HEK293T (cell line): ENCODE results near the gene CCDC69.

ENCODE experiments used
- CTCF ChIA-PET: fragments of 350-600 bp; formaldehyde crosslinking; extraction: SDS; loops from one replicate; lab custom pipeline; 2021; ENCODE audit warnings: antibody characterized with exemption, inconsistent platforms; lab: Yijun Ruan, JAX
- POLR2A ChIA-PET: fragments of 350-600 bp; formaldehyde crosslinking; extraction: SDS; loops from one replicate; lab custom pipeline; 2020; ENCODE audit warnings: antibody characterized with exemption, inconsistent platforms; lab: Yijun Ruan, JAX
- DNase-seq: peaks from one replicate; pipeline ENCODE4 v3.0.0; 2012; ENCODE audit warnings: mixed read lengths; ENCODE audit errors: extremely low spot score
- ARNT ChIP-seq: fragments of 450-650 bp; IDR thresholded peaks from 2 replicates; pipeline ENCODE4 v1.6.1; 2017; ENCODE audit warnings: mild to moderate bottlenecking
- BHLHE40 ChIP-seq: fragments of 450-650 bp; IDR thresholded peaks from 2 replicates; pipeline ENCODE4 v1.6.1; 2016; ENCODE audit warnings: mild to moderate bottlenecking, moderate library complexity, borderline replicate concordance
- CTBP1 ChIP-seq: fragments of 450-650 bp; IDR thresholded peaks from 2 replicates; pipeline ENCODE4 v1.6.1; 2016; ENCODE audit warnings: borderline replicate concordance
- ELF4 ChIP-seq: fragments of 450-650 bp; IDR thresholded peaks from 2 replicates; pipeline ENCODE4 v1.6.1; 2017; ENCODE audit warnings: antibody characterized with exemption
- FOXA1 ChIP-seq: fragments of 450-650 bp; IDR thresholded peaks from 2 replicates; pipeline ENCODE4 v1.6.1; 2016; ENCODE audit warnings: mild to moderate bottlenecking
- FOXK2 ChIP-seq: fragments of 450-650 bp; IDR thresholded peaks from 2 replicates; pipeline ENCODE4 v1.6.1; 2016; ENCODE audit warnings: mild to moderate bottlenecking
- FOXM1 ChIP-seq: fragments of 450-650 bp; IDR thresholded peaks from 2 replicates; pipeline ENCODE4 v1.6.1; 2017; ENCODE audit warnings: mild to moderate bottlenecking, borderline replicate concordance
- HDGF ChIP-seq: fragments of 450-650 bp; IDR thresholded peaks from 2 replicates; pipeline ENCODE4 v1.6.1; 2017; ENCODE audit warnings: antibody characterized with exemption, borderline replicate concordance
- L3MBTL2 ChIP-seq: fragments of 450-650 bp; conservative IDR thresholded peaks from 2 replicates; pipeline ENCODE4 v1.6.1; 2016; ENCODE audit warnings: mild to moderate bottlenecking
- LEF1 ChIP-seq: fragments of 450-650 bp; IDR thresholded peaks from 2 replicates; pipeline ENCODE4 v1.6.1; 2017; ENCODE audit warnings: mild to moderate bottlenecking, borderline replicate concordance
- NFRKB ChIP-seq: fragments of 450-650 bp; IDR thresholded peaks from 2 replicates; pipeline ENCODE4 v1.6.1; 2016; ENCODE audit warnings: mild to moderate bottlenecking, moderate library complexity
- SP1 ChIP-seq: fragments of 450-650 bp; IDR thresholded peaks from 2 replicates; pipeline ENCODE4 v1.6.1; 2017
- SUZ12 ChIP-seq: fragments of 450-650 bp; IDR thresholded peaks from 2 replicates; pipeline ENCODE4 v1.6.1; 2016; ENCODE audit warnings: mild to moderate bottlenecking
- TARDBP ChIP-seq: fragments of 450-650 bp; IDR thresholded peaks from 2 replicates; pipeline ENCODE4 v1.6.1; 2016
- ZNF384 ChIP-seq: fragments of 450-650 bp; IDR thresholded peaks from 2 replicates; pipeline ENCODE4 v1.6.1; 2016
- TF ChIP-seq, protein P1 (sequence below): fragments of 450-650 bp; IDR thresholded peaks from 2 replicates; pipeline ENCODE4 v1.6.1; 2016

Gene CCDC69

DNA sequence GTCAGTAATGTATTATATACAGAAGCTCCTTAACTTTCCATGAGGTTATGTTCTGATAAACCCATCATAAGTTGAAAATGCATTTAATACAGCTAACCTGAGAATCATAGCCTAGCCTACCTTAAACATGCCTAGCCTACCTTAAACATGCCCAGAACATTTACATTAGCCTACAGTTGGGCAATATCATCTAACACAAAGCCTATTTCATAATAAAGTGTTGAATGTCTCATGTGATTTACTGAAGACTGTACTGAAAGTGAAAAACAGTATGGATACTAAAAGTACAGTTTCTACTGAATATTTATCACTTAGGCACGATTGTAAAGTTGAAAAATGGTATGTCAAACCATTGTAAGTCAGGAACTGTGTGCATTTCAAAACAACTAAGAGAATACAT, 30.7 kb upstream of the CCDC69 start:
- CTCF ChIA-PET: no interaction called here
- TF ChIP-seq NFRKB: no peak
- TF ChIP-seq TARDBP: no peak
- no peak for TF ChIP-seq BHLHE40
- TF ChIP-seq FOXA1: no peak
- no peak for TF ChIP-seq ARNT
- no peak for TF ChIP-seq ELF4
- TF ChIP-seq, protein P1, sequence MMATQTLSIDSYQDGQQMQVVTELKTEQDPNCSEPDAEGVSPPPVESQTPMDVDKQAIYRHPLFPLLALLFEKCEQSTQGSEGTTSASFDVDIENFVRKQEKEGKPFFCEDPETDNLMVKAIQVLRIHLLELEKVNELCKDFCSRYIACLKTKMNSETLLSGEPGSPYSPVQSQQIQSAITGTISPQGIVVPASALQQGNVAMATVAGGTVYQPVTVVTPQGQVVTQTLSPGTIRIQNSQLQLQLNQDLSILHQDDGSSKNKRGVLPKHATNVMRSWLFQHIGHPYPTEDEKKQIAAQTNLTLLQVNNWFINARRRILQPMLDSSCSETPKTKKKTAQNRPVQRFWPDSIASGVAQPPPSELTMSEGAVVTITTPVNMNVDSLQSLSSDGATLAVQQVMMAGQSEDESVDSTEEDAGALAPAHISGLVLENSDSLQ: no peak
- TF ChIP-seq LEF1: no peak
- no peak for TF ChIP-seq SUZ12
- TF ChIP-seq FOXM1: no peak
- no peak for TF ChIP-seq FOXK2
- TF ChIP-seq SP1: no peak
- no peak for TF ChIP-seq HDGF
- TF ChIP-seq ZNF384: no peak
- TF ChIP-seq L3MBTL2: no peak
- no peak for TF ChIP-seq CTBP1
- POLR2A ChIA-PET: no interaction called here
- no peak for DNase-seq

GRCh38 chr5:151253605-151253950, 29.7 kb upstream of the CCDC69 start:
- TF ChIP-seq SUZ12 (no peak), FOXA1 (no peak), CTBP1 (no peak)
- DNase-seq: no peak
- CTCF ChIA-PET: interaction anchor here (1.6 kb wide), 1 partner anchor 62 kb away, joined by 7 read pairs; no protein-coding TSS in a partner anchor
- POLR2A ChIA-PET: interaction anchor here (0.9 to 1.5 kb wide), 2 partner anchors 12 kb away, joined by 3 to 8 read pairs; no protein-coding TSS in a partner anchor

- DNase-seq: peak; percentile 97
- ChIA-PET POLR2A (interaction anchor here (0.6 to 1.7 kb wide), 14 partner anchors 9 to 434 kb away, joined by 3 to 9 read pairs (median 4); partner anchors contain the start of genes ANXA6, CCDC69, SPARC and TNIP1), CTCF (interaction anchor here (0.6 to 1.6 kb wide), 9 partner anchors 12 to 536 kb away, joined by 3 to 11 read pairs (median 3); no protein-coding TSS in a partner anchor)
- TF ChIP-seq, protein P1: peak; percentile 66; the same call in 1 of the 2 replicates
- 0 out of 2 replicates have a peak, but pooled peaks have one; percentile 29 for TF ChIP-seq HDGF
- no peak for TF ChIP-seq ZNF384
- TF ChIP-seq NFRKB: no peak
- no peak for TF ChIP-seq CTBP1
Measured at GRCh38 chr5:151252762-151253604, 29.1 kb upstream of the CCDC69 start, which contains the start of gene GM2A. TSS of gene GM2A (plus strand) at chr5:151253185. CDS start at chr5:151253217, 32 bp downstream.

GRCh38 chr5:151251621-151252020, 27.7 kb upstream of the CCDC69 start:
- no peak for TF ChIP-seq SP1
- TF ChIP-seq L3MBTL2: no peak
- TF ChIP-seq ZNF384: no peak
- TF ChIP-seq, protein P1: no peak
- ChIA-PET CTCF (interaction anchor here (0.7 to 1.1 kb wide), 2 partner anchors 24 to 50 kb away, joined by 3 read pairs; no protein-coding TSS in a partner anchor), POLR2A (interaction anchor here (1.2 to 1.7 kb wide), 2 partner anchors 28 to 170 kb away, joined by 4 to 9 read pairs; partner anchors contain the start of genes CCDC69 and TNIP1)
- DNase-seq: no peak

GRCh38 chr5:151251001-151251551, 27.2 kb upstream of the CCDC69 start:
- no peak for TF ChIP-seq SUZ12
- TF ChIP-seq FOXA1: no peak
- TF ChIP-seq HDGF: no peak
- no peak for TF ChIP-seq FOXK2
- TF ChIP-seq NFRKB: no peak
- no peak for TF ChIP-seq ELF4
- TF ChIP-seq LEF1: no peak
- TF ChIP-seq L3MBTL2: no peak
- TF ChIP-seq, protein P1: no peak
- no peak for TF ChIP-seq BHLHE40
- no peak for TF ChIP-seq TARDBP
- no peak for TF ChIP-seq ZNF384
- TF ChIP-seq CTBP1: no peak
- no peak for TF ChIP-seq FOXM1
- TF ChIP-seq SP1: no peak
- TF ChIP-seq ARNT: no peak
- ChIA-PET CTCF (interaction anchor here (1.1 to 1.2 kb wide), 3 partner anchors 10 to 23 kb away, joined by 3 to 4 read pairs (median 3); no protein-coding TSS in a partner anchor), POLR2A (no interaction called here)
- no peak for DNase-seq
